Prostate gland (tissue), 2 donors: ENCODE data around the gene CABP4.
A peak's percentile ranks its signal among the peaks of the same experiment; 100 is the strongest.

ENCODE experiments used
- POLR2AphosphoS5 ChIP-seq: sonication (generic); formaldehyde crosslinking; IDR thresholded peaks from one replicate; pipeline ENCODE4 v1.6.1; 2017; ENCODE audit warnings: antibody characterized with exemption
- TF ChIP-seq, protein P1 (sequence below), 4 experiments: fragments of 200-600 bp in 2 of 4; fragments of 450-650 bp in 2 of 4; sonication (generic) in 2 of 4; IDR thresholded peaks; 1 replicate in 3 of 4; 2 replicates in 1 of 4; pipeline ENCODE4 v1.5.1; 2016 to 2019; ENCODE audit warnings: antibody characterized with exemption in 4 of 4, mild to moderate bottlenecking in 2 of 4, moderate library complexity in 2 of 4

DNA sequence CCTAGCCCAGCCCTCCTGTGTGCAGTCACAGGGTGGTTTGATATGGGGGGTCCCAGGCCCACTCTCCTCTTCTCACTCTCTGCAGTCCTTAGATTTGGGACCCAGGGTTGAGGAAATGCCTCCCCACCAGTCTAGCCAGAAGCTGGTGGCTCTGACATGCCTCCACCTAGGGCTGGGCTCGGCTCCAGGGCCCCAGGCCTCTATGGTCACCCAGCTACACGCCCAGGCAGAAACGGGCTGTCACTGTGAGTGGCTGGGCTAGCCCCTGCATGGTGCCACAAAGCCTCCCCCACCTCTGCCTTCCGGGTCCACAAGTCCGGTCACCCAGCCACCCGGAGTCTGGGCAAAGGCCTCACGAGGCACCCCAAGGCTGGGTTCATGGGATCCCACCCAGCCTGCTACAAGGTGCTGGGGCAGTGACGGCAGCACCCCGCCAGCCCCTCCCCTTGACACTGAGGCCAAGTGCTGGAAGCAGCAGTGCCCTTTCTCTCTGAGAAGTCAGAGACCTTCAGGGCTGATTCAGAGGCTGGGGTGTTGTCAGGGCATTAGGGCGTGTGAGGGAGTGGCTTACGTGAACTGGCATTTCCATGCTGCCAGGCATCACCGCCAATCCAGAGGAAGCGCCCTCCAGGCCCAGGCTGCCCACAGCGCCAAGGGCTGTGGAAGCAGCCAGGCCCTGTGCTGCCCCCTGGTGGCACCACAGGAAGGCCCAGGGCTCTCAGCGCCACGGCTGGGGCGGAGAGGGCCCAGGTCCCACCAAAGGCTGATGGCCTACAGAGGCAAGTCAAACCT is 50.6 kb downstream of the CABP4 start:
- TF ChIP-seq, protein P1, sequence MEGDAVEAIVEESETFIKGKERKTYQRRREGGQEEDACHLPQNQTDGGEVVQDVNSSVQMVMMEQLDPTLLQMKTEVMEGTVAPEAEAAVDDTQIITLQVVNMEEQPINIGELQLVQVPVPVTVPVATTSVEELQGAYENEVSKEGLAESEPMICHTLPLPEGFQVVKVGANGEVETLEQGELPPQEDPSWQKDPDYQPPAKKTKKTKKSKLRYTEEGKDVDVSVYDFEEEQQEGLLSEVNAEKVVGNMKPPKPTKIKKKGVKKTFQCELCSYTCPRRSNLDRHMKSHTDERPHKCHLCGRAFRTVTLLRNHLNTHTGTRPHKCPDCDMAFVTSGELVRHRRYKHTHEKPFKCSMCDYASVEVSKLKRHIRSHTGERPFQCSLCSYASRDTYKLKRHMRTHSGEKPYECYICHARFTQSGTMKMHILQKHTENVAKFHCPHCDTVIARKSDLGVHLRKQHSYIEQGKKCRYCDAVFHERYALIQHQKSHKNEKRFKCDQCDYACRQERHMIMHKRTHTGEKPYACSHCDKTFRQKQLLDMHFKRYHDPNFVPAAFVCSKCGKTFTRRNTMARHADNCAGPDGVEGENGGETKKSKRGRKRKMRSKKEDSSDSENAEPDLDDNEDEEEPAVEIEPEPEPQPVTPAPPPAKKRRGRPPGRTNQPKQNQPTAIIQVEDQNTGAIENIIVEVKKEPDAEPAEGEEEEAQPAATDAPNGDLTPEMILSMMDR (IDR thresholded peaks at IDR 0.05): peak; percentile 89 to 99 (median 98)
- peak; percentile 92 for TF ChIP-seq POLR2AphosphoS5
